ENCODE results near the gene RTL10.
"Not testable (repeated sequence)": the region's sequence is repeated elsewhere in the genome, so short reads cannot be mapped to it uniquely, and the experiment has no call there.

The RTL10 gene

DNA sequence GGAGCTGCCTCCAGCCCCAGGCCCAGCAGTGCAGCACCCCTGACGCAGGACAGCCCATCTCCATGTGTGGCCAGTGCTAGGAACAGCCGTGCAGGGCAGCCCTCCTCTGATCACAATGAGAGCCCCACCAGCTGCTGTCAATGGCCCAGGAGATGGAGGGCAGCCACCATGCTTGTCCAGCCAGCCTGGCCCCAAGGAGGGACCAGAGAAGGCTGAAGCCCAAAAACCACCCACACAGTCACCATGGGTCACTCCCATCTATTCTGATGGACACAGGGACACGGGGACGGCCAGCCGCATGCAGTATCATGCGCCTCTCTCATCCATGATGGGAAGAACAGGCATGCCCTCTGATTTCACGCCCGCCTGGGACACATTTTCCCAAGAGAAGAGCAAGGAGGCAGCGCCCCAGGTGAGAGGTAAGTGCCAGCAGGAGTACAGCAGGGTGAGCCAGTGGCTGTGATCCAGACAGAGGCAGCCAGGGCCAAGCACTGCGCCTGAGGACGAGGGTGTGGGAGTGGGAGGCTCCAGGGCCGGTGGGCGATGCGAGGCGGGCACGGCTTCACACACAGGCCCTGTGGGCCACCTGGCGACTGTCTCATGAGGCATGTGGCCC, 33.6 kb upstream of the RTL10 start:
- no peak for DNase-seq

DNA sequence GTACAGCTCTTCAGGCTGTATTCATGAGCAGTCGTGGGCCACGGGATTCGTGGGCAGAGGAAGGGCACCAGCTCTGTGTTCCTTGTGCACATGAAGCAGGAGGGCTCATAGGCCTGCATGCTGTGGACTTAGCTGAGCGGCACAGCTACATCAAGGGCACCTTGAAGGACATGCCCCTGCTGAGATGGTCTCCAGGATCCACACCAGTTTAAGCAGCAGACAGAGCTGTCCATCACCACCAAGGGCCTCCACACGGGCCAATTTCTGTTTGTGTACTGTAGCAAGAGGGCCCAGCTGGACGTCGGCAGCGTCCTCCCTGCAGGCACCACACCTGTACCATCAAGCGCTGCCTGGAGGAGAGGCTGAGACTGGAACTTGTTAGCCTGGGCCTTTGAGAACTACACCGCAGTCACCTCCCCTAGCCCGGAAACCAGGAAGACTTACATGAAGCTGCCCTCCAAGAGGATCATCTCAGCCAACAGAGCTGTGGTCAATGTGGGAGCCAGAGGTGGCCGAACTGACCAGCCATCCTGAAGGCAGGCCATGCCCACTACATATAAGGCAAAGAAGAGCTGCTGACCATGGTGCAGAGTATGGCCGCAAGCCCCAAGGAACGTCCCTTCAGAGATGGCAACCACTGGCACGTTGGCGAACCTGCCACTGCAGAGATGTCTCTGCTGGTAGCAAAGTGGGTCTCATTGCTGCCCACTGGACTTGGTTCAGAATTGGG, 32.7 kb upstream of the RTL10 start:
- DNase-seq, result no peak

GRCh38 chr22:19886605-19887255, 32.1 kb upstream of the RTL10 start:
- no peak for DNase-seq

GRCh38 chr22:19885841-19886592, 31.3 kb upstream of the RTL10 start:
- no peak for DNase-seq

- DNase-seq, result no peak
Observed at GRCh38 chr22:19884954-19885751, 30.5 kb upstream of the RTL10 start.

- no peak for DNase-seq
Observed at GRCh38 chr22:19884161-19884953, 29.7 kb upstream of the RTL10 start.

DNA sequence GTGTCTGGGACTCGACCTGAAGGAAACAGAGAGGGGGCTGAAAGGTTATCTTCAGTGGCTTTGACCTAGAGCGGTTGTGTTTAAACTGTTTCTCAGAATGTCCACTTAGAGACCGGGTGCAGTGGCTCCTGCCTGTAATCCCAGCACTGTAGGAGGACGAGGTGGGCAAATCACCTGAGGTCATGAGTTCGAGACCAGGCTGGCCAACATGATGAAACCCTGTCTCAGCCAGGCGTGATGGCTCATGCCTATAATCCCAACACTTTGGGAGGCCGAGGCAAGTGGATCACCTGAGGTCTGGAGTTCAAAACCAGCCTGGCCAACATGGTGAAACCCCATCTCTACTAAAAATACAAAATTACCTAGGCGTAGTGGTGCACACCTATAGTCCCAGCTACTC, 28.8 kb upstream of the RTL10 start:
- not testable (repeated sequence) for DNase-seq

GRCh38 chr22:19882446-19883381, 28.0 kb upstream of the RTL10 start:
- DNase-seq, result no peak

DNA sequence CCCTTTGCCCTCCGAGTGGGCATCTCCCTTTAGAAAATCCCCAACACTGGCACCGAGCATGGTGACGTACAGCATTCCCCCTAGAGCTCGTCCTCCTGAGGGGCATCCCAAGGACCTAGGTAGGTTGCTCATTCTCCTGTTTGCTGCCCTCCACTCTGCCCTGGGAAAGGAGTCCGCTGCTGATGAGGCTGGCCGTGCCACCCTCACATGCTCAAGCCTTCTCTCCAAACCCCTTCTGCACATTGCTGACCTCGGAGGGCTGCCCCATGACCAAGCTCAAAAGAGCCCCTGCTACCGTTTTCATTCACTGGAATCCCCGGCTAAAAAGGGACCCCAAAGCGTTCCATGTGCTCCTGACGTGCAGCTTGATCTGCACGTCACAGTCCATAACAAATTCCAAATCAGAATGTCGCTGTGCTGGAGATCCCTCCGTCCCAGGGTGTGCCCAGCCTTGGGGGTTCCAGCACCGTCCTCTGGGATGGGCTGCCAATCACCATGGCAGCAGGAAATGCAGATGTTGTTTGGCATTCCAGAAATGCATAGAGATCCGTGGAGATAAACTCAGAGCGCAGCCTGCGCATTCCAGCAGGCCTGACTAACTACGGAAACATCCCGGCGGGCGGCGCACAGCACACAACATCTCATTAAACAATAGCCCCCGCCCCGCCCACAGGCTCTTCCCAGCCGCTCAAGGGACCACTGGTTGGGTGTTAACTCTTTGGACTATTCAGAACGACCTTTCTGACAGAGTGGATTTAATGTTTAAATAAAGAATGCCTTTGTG, 26.3 kb upstream of the RTL10 start:
- DNase-seq, result no peak

DNA sequence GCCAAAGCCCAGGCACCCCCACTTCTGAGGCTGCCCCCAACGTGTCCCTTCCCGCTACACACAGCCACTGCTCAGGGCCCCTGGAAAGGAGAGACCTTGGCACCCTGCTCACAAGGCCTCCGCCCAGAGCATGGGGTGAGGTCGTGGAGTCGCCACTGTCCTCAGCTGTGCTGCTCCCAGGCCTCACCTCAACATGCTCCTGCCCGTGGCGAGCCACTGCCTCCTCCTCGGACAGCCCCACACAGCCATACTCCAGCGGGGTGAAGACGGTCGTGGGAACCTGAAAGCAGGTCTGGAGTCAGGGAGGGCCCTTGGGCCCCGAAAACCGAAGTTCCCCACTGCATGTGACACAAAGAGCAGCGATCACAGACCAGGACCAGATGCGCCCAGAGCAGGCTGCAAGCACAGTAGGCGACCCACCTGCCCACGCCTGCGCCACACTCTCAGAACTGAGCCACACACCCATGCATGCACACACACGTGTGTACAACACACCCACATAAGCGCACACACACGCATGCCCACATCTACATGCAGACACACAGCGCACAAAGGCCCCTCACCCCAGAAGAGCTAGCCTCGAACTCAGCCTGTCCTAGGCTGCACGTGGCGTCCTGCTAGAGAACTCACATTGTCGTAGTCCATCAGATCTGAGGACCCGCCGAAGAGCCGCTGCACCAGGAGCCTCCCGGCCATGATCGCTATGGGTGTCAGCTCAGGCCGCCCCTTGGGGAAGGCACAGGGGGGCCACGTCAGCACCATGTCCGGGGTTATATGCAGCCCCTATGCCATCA, 25.5 kb upstream of the RTL10 start:
- no peak for DNase-seq

- no peak for DNase-seq
Observed at GRCh38 chr22:19879643-19879991, 24.9 kb upstream of the RTL10 start.

DNA sequence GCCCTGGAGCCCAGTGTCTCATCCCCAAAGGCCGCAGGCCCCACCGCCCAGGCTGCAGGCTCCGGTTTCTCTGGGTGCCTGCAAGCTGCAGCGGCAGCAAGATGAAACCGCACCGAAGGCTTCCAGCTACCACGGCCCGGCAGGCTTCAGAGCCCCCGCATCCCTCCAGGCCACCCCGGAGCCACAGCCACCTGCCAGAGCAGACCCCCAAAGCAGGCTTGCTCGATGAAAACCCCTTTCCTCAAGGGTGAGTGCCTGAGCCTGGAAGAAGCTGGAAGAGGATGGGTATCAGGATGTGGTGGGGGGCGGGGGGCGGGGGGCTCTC, 24.5 kb upstream of the RTL10 start:
- no peak for DNase-seq

DNA sequence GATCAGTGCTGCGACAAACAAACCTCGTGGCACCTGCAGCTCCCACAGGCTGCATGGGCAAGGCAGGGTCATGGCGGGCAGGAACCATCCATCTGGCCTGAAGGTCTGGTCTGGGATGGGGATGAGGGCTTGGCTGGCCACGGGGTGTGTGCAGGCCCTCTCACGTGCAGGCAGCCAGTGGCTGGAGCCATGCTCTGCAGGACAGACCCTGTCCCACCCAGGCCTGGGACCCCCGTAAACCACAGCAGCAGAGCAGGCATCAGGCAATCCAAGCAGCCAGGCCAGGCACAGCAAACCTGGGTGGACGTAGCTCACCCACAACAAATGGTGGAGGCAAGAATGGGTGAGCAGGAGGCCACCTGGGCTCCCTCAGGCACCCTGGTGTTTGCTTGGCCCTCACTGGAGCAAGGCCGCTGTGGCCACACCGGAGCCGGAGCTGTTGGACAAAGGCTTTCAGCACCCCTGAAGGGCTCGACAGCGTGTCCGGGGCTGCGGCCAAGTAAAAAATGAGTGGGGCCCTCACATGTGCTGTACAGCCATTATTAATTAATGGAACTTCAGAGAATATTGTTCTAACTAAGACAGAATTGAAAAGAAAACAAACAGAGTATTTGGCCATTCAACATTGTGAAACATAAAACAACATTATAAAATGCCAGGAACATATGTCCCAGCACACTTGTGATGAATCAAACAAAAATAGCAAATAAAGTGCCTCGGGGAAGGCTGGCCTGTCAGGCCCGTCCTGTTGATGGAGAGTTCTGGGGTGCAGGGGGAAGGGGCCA, 24.0 kb upstream of the RTL10 start:
- DNase-seq, result no peak

- no peak for DNase-seq
Observed at GRCh38 chr22:19877626-19878339, 23.1 kb upstream of the RTL10 start.

- DNase-seq, result no peak
Observed at GRCh38 chr22:19876941-19877625, 22.4 kb upstream of the RTL10 start.

DNA sequence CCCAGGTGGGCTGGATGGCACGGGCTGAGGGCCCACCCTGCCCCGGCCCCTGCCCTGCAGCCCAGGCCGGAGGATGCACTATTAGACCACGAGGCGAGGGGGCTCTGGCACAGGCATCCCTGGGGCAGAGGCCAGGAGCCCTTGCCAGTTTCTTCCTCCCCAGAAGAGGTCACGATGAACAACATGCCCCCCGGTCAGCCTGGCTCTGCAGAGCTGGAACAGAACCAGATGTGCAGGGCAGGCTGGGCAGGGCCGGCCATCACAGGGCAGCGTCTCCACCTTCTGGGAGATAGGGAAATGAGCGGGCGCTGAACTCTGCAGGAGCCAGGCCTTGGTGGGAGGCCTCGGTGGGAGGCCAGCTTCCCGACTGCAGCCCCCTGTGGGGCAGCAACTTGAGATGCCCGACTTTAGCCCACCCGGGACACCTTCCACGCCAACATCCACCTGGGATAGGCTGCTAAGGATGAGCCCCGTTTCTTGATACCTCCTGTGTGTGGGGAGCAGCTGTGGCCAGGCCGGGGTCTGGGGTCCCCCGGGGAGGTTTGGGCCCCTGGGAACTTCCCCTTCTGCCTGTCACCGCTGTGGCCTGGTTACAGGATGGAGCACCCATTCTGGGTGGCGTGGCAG, 21.8 kb upstream of the RTL10 start:
- no peak for DNase-seq

All from DMS 273 treated with DMSO at 0.1 percent for 48 hours (cell line).